MM.1S (cell line): ENCODE data around the gene SAXO1.

Experiments
- DNase-seq: peaks from one replicate; pipeline ENCODE4 v3.0.0-alpha.2; 2015
- H2AFZ ChIP-seq: fragments of 300-600 bp; sonication (generic); 2 replicates; pipeline ENCODE4 v1.6.0; 2016; ENCODE audit warnings: antibody characterized with exemption, low read length
- H3F3A ChIP-seq: fragments of 300-600 bp; sonication (generic); 2 replicates; pipeline ENCODE4 v1.6.1; 2016; ENCODE audit warnings: mild to moderate bottlenecking, antibody characterized with exemption, low read length, moderate library complexity, mixed read lengths; ENCODE audit not compliant: insufficient read depth
- H3K27ac ChIP-seq: fragments of 300-600 bp; sonication (generic); 2 replicates; pipeline ENCODE4 v1.5.1; 2016; ENCODE audit warnings: mild to moderate bottlenecking, low read length
- H3K27me3 ChIP-seq: fragments of 300-600 bp; sonication (generic); replicated peaks from 2 replicates; pipeline ENCODE4 v1.6.0; 2016; ENCODE audit warnings: low read length; ENCODE audit not compliant: insufficient read depth
- H3K36me3 ChIP-seq: fragments of 300-600 bp; sonication (generic); replicated peaks from 2 replicates; pipeline ENCODE4 v1.6.1; 2016; ENCODE audit warnings: mild to moderate bottlenecking, low read length, mixed read lengths; ENCODE audit not compliant: insufficient read depth
- H3K4me1 ChIP-seq: fragments of 300-600 bp; sonication (generic); 2 replicates; pipeline ENCODE4 v1.6.1; 2016; ENCODE audit warnings: low read length, mixed read lengths
- H3K4me2 ChIP-seq: fragments of 300-600 bp; sonication (generic); 2 replicates; pipeline ENCODE4 v1.6.0; 2016; ENCODE audit warnings: low read depth, low read length
- H3K4me3 ChIP-seq: fragments of 300-600 bp; sonication (generic); 2 replicates; pipeline ENCODE4 v1.5.1; 2016; ENCODE audit warnings: low read length, mixed read lengths
- H3K79me2 ChIP-seq: fragments of 300-600 bp; sonication (generic); 2 replicates; pipeline ENCODE4 v1.6.1; 2016; ENCODE audit warnings: mixed run types, low read length, mixed read lengths
- H3K9ac ChIP-seq: fragments of 300-600 bp; sonication (generic); 2 replicates; pipeline ENCODE4 v1.6.1; 2016; ENCODE audit warnings: low read length, mixed read lengths
- H3K9me2 ChIP-seq: fragments of 300-600 bp; sonication (generic); replicated peaks from 2 replicates; pipeline ENCODE4 v1.6.1; 2016; ENCODE audit warnings: mild to moderate bottlenecking, low read length, mixed read lengths; ENCODE audit not compliant: insufficient read depth
- H3K9me3 ChIP-seq: fragments of 300-600 bp; sonication (generic); replicated peaks from 2 replicates; pipeline ENCODE4 v1.6.1; 2016; ENCODE audit warnings: mild to moderate bottlenecking, low read length, mixed read lengths; ENCODE audit not compliant: insufficient read depth
- H4K20me1 ChIP-seq: fragments of 300-600 bp; sonication (generic); 2 replicates; pipeline ENCODE4 v1.6.1; 2016; ENCODE audit warnings: mild to moderate bottlenecking, low read length, moderate library complexity, mixed read lengths; ENCODE audit not compliant: insufficient read depth
- CTCF ChIP-seq: fragments of 300-600 bp; sonication (generic); IDR thresholded peaks from 2 replicates; pipeline ENCODE4 v1.5.1; 2016; ENCODE audit warnings: antibody characterized with exemption, low read length, mixed read lengths
- EZH2 ChIP-seq: fragments of 300-600 bp; sonication (generic); optimal IDR thresholded peaks from 2 replicates; pipeline ENCODE3; 2017; ENCODE audit warnings: low read depth, mild to moderate bottlenecking, antibody characterized with exemption, low read length, mixed read lengths
- EZH2phosphoT487 ChIP-seq: fragments of 300-600 bp; sonication (generic); IDR thresholded peaks from 2 replicates; pipeline ENCODE4 v1.6.1; 2018; ENCODE audit warnings: antibody characterized with exemption, low read length

Gene SAXO1

DNA sequence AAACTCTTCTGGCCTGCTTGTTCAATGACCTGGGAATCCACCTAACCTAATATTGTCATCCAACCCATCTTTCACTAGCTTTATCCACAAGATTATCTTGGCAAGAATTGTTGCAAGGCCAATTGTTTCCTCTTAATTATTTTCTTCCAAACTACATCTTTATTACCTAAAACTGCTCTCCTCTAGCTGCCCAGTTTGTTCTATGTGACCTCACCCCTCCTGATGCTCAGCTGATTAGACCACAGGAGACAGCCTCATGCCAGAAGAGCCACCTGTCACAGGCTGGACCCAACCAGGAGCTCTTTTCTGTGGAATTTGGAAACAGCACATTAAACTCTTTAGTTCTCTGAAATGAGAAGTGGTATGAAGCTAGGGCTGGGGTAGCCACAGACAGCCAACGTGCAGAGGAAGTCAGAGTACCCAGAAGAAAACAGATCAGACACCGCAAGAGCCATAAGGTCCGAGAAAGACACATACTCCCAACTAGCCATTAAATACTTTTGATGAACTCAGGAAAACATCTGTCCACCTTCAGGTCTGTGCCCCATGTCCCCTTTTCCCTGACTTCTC is 12.0 kb downstream of the SAXO1 start:
- Histone ChIP-seq H3K9me2 (no peaks in the 10 kb centered on the region), H3F3A (no peaks in the 10 kb centered on the region), H3K79me2 (no peaks in the 10 kb centered on the region), H3K36me3 (no peaks in the 10 kb centered on the region), H4K20me1 (no peaks in the 10 kb centered on the region), H3K4me3 (no peak overlapping the region), H3K9ac (no peak overlapping the region), H3K27me3 (no peaks in the 10 kb centered on the region), H3K27ac (no peak overlapping the region), H3K4me2 (no peak overlapping the region), H3K9me3 (no peaks in the 10 kb centered on the region), H3K4me1 (no peaks in the 10 kb centered on the region), H2AFZ (no peak overlapping the region)
- TF ChIP-seq EZH2phosphoT487 = no peak
- no peak for TF ChIP-seq EZH2
- TF ChIP-seq CTCF = no peak
- no peak for DNase-seq

- H3K4me3 ChIP-seq = no peak overlapping the region
- H3K27me3 ChIP-seq = no peaks in the 10 kb centered on the region
- H3K4me1 ChIP-seq = no peaks in the 10 kb centered on the region
- no peak for DNase-seq
- no peaks in the 10 kb centered on the region for H3K36me3 ChIP-seq
- H3K4me2 ChIP-seq = no peak overlapping the region
- no peaks in the 10 kb centered on the region for H3K9me3 ChIP-seq
- H3K79me2 ChIP-seq = no peaks in the 10 kb centered on the region
- no peak overlapping the region for H3K27ac ChIP-seq
- H4K20me1 ChIP-seq = no peaks in the 10 kb centered on the region
- H2AFZ ChIP-seq = no peak overlapping the region
- no peaks in the 10 kb centered on the region for H3K9me2 ChIP-seq
- H3F3A ChIP-seq = no peaks in the 10 kb centered on the region
- no peak for TF ChIP-seq EZH2phosphoT487
- no peak for TF ChIP-seq CTCF
- TF ChIP-seq EZH2 = no peak
- no peak overlapping the region for H3K9ac ChIP-seq
Observed at GRCh38 chr9:19018201-19018600, 14.8 kb downstream of the SAXO1 start.

DNA sequence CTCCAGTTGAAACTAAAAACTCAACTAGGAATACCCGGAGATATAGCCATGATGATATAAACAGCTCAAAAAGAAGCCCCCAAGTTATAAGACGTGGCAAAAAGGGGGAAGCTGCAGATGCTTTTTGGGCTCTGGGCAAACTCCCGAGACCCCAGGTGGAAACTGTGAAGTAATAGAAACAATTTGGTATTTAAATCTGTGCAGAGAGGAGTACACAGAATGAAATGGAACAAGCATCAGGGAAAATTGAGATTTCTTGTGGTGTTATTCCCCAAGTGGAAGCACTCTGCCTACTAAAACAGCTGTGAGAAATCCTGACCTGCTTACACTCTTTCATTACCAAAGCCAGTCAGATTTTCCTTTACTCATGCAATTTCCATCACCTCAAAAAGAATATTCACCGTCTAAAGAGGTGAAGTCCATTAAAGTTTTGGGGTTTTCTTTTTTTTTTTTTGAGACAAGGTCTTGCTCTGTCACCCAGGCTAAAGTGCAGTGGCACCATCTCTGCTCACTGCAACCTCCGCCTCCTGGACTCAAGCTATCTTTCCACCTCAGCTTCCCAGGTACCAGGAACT is 23.5 kb downstream of the SAXO1 start:
- no peak overlapping the region for H3K9ac ChIP-seq
- no peaks in the 10 kb centered on the region for H3K4me1 ChIP-seq
- no peaks in the 10 kb centered on the region for H3K9me2 ChIP-seq
- H2AFZ ChIP-seq = no peak overlapping the region
- H3K9me3 ChIP-seq = no peaks in the 10 kb centered on the region
- no peak for DNase-seq
- H3K4me3 ChIP-seq = no peak overlapping the region
- H4K20me1 ChIP-seq = no peaks in the 10 kb centered on the region
- TF ChIP-seq EZH2 (no peak), CTCF (no peak), EZH2phosphoT487 (no peak)
- no peaks in the 10 kb centered on the region for H3K27me3 ChIP-seq
- no peaks in the 10 kb centered on the region for H3K36me3 ChIP-seq
- H3K79me2 ChIP-seq = no peaks in the 10 kb centered on the region
- H3F3A ChIP-seq = no peaks in the 10 kb centered on the region
- no peak overlapping the region for H3K4me2 ChIP-seq
- H3K27ac ChIP-seq = no peak overlapping the region
